ENCODE results near the gene RBFOX1.

The RBFOX1 gene

GRCh38 chr16:7376227-7376626, 43.6 kb downstream of the RBFOX1 start:
- DNase-seq: no peak

- DNase-seq: no peak
These were observed 44.6 kb downstream of the RBFOX1 start for GRCh38 chr16:7377231-7377630.

- no peak for DNase-seq
These were observed 45.5 kb downstream of the RBFOX1 start for GRCh38 chr16:7378024-7378695.

- no peak for DNase-seq
These were observed 47.8 kb downstream of the RBFOX1 start for GRCh38 chr16:7380441-7380840.

GRCh38 chr16:7380911-7381310, 48.3 kb downstream of the RBFOX1 start:
- no peak for DNase-seq

- no peak for DNase-seq
These were observed 49.0 kb downstream of the RBFOX1 start for GRCh38 chr16:7381671-7382070.

GRCh38 chr16:7382521-7382920, 49.9 kb downstream of the RBFOX1 start:
- DNase-seq: no peak

- DNase-seq: no peak
These were observed 58.3 kb downstream of the RBFOX1 start for GRCh38 chr16:7390974-7391373.

- DNase-seq: no peak
These were observed 59.0 kb downstream of the RBFOX1 start for GRCh38 chr16:7391694-7392093.

- DNase-seq: no peak
These were observed 59.6 kb downstream of the RBFOX1 start for GRCh38 chr16:7392206-7392605.

GRCh38 chr16:7393680-7394079, 61.0 kb downstream of the RBFOX1 start:
- DNase-seq: no peak

GRCh38 chr16:7394720-7395336, 62.2 kb downstream of the RBFOX1 start:
- no peak for DNase-seq

- no peak for DNase-seq
These were observed 65.3 kb downstream of the RBFOX1 start for GRCh38 chr16:7397901-7398300.

GRCh38 chr16:7398536-7398935, 65.9 kb downstream of the RBFOX1 start:
- DNase-seq: no peak

- DNase-seq: no peak
These were observed 66.7 kb downstream of the RBFOX1 start for GRCh38 chr16:7399296-7399695.

GRCh38 chr16:7400117-7400890, 67.7 kb downstream of the RBFOX1 start:
- no peak for DNase-seq

GRCh38 chr16:7404217-7404616, 71.6 kb downstream of the RBFOX1 start:
- no peak for DNase-seq

- DNase-seq: no peak
These were observed 72.5 kb downstream of the RBFOX1 start for GRCh38 chr16:7405166-7405565.

- DNase-seq: no peak
These were observed 76.2 kb downstream of the RBFOX1 start for GRCh38 chr16:7408700-7409365.

- no peak for DNase-seq
These were observed 86.8 kb downstream of the RBFOX1 start for GRCh38 chr16:7419441-7419840.

- DNase-seq: no peak
These were observed 87.4 kb downstream of the RBFOX1 start for GRCh38 chr16:7420079-7420478.

- no peak for DNase-seq
These were observed 88.2 kb downstream of the RBFOX1 start for GRCh38 chr16:7420843-7421242.

GRCh38 chr16:7421578-7421977, 88.9 kb downstream of the RBFOX1 start:
- DNase-seq: no peak
